ENCODE data around the gene SMAD2. TPM values are rescaled to one million over a fixed set of nuclear protein-coding genes. Genes with fewer than 3 reads are reported as not detected.
"Not testable (repeated sequence)": the region's sequence is repeated elsewhere in the genome, so short reads cannot be mapped to it uniquely, and the experiment has no call there.

Gene SMAD2
- total RNA-seq, 1 experiment from 2014 or later, result 163 TPM

DNA sequence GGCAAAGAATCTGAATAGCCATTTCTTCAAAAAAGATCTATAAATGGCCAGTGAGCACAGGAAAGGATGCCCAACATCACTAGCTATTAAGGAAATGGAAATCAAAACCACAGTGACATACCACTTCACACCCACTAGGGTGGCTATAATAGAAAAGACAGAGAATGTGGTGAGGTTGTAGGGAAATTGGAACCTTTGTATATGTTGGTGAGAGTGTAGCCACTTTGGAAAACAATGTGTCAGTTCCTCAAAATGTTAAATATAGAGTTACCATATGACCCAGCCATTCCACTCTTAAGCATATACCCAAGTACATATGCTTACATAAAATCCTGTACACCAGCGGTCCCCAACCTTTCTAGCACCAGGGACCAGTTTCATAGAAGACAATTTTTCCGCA, 152.8 kb downstream of the SMAD2 start:
- no peak for DNase-seq
- peaks cover 10% of the 10 kb centered on the region for H3K4me1 ChIP-seq (ENCODE audit: low read length)
- H3K9me2 ChIP-seq (replicated peaks; ENCODE audit: insufficient read depth, low read length), result no peaks in the 10 kb centered on the region
- no peak overlapping the region for H3K4me2 ChIP-seq (ENCODE audit: low read depth, low read length, poor library complexity, severe bottlenecking)
- H3K36me3 ChIP-seq (ENCODE audit: insufficient read depth, low read length), result no peaks in the 10 kb centered on the region
- H4K20me1 ChIP-seq (ENCODE audit: insufficient read depth, low read depth, low read length), result no peaks in the 10 kb centered on the region
- H3K79me2 ChIP-seq (ENCODE audit: low read length), result no peaks in the 10 kb centered on the region
- no peak overlapping the region for H2AFZ ChIP-seq (ENCODE audit: low read length)
- no peaks in the 10 kb centered on the region for H3K9me3 ChIP-seq (ENCODE audit: low read length)
- H3K4me3 ChIP-seq (ENCODE audit: low read length), result no peak overlapping the region
- no peaks in the 10 kb centered on the region; the same call in 1 of the 2 replicates for H3K27me3 ChIP-seq (ENCODE audit: low read length)
- H3K27ac ChIP-seq (ENCODE audit: low read length), result no peak overlapping the region
- no peak overlapping the region for H3K9ac ChIP-seq (ENCODE audit: low read length)

DNA sequence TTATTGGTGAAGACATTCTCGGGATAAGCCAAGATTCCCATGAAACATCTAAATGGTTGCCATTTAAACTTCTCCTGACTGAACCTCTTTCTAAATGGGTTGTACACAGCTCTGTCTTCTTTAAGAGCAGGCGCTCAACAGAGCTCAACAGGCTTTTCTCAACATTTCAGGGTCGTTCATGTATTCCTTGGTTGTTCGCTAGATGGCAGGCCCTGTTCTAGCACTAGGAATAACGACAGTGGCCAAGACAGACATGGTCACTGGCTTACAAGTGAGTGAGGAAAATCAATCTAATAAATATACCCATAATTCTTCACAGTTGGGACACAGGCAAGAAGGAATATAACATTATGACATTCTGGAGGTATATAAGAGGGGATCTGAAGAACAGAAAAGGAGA, 154.5 kb downstream of the SMAD2 start:
- Histone ChIP-seq H3K9ac (ENCODE audit: low read length) (no peak overlapping the region), H3K36me3 (ENCODE audit: insufficient read depth, low read length) (no peaks in the 10 kb centered on the region), H3K79me2 (ENCODE audit: low read length) (no peaks in the 10 kb centered on the region), H3K4me2 (ENCODE audit: low read depth, low read length, poor library complexity, severe bottlenecking) (no peak overlapping the region), H3K9me2 (replicated peaks; ENCODE audit: insufficient read depth, low read length) (no peaks in the 10 kb centered on the region), H4K20me1 (ENCODE audit: insufficient read depth, low read depth, low read length) (no peaks in the 10 kb centered on the region), H3K27ac (ENCODE audit: low read length) (no peak overlapping the region), H3K4me3 (ENCODE audit: low read length) (no peak overlapping the region), H3K4me1 (ENCODE audit: low read length) (peaks cover 10% of the 10 kb centered on the region), H3K9me3 (ENCODE audit: low read length) (no peaks in the 10 kb centered on the region), H3K27me3 (ENCODE audit: low read length) (no peaks in the 10 kb centered on the region; the same call in 1 of the 2 replicates), H2AFZ (ENCODE audit: low read length) (no peak overlapping the region)
- peak; percentile 72 for DNase-seq

DNA sequence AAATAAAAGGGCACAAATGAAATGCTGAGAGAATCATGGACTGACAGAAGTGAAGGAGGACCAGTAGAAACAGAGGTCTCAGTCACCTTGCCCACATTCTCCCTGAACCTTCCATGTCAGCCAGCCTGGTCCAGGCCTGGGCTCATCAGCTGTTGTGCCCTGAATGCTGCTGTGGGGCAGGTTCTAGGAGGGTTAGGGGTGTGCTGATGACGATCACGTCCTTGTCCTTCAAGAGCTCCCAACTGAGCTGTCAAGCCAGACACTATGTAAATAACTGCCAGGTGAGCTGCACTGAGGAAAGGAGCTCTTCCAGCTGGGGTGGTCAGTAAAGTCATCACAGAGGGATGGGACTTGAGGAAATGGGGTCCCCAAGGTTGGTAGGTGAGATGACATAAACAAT, 156.5 kb downstream of the SMAD2 start:
- H3K4me2 ChIP-seq (ENCODE audit: low read depth, low read length, poor library complexity, severe bottlenecking), result no peak overlapping the region
- H3K79me2 ChIP-seq (ENCODE audit: low read length), result no peaks in the 10 kb centered on the region
- no peaks in the 10 kb centered on the region for H3K36me3 ChIP-seq (ENCODE audit: insufficient read depth, low read length)
- H2AFZ ChIP-seq (ENCODE audit: low read length), result no peak overlapping the region
- H3K9ac ChIP-seq (ENCODE audit: low read length), result no peak overlapping the region
- no peaks in the 10 kb centered on the region for H4K20me1 ChIP-seq (ENCODE audit: insufficient read depth, low read depth, low read length)
- H3K9me2 ChIP-seq (replicated peaks; ENCODE audit: insufficient read depth, low read length), result no peaks in the 10 kb centered on the region
- H3K4me1 ChIP-seq (ENCODE audit: low read length), result peaks cover 10% of the 10 kb centered on the region
- no peak overlapping the region for H3K27ac ChIP-seq (ENCODE audit: low read length)
- H3K9me3 ChIP-seq (ENCODE audit: low read length), result no peaks in the 10 kb centered on the region
- no peak for DNase-seq
- no peak overlapping the region for H3K4me3 ChIP-seq (ENCODE audit: low read length)
- no peaks in the 10 kb centered on the region; the same call in 1 of the 2 replicates for H3K27me3 ChIP-seq (ENCODE audit: low read length)

DNA sequence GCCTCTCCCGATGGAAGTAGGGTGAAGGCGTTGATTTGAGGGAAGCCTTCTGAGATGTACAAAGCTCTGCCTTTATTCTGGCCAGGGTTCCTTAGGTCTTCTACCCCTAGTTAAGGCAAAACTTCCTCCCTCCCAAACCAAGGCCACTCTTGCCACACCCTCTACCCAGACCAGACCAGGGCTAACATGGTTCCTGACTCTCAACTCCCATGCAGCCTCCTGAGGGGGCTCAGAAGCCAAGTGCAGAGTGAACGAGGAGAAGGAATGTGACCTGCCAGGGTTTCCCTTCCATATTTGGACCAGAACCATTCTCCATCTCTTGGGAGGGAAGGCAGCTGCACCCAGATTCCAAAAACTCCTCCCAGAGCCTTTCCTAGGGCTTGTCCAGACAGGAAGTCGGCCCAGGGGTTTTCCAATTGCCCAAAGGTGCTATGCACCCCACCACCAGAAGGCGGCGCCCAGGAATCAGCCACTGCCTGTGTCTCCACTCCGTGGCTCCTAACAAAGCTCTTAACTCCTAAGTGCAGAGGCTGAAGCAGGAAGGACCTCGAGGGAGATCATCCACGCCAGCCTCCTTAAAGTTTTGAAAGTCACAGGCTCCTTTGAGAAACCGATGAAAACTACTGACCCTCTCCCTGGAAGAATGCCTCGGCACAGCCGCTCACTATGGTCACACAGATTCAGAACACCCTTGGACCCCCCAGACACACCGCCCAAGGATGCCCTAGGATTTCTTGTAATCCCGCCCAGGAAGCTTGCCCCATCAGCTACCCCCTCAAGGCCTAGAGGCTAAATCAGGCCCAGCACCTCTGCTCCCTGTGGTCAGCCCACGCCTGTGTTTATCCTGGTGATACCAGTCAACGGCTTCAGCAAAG, 157.8 kb downstream of the SMAD2 start:
- H3K4me2 ChIP-seq (ENCODE audit: low read depth, low read length, poor library complexity, severe bottlenecking), result no peak overlapping the region
- H3K4me1 ChIP-seq (ENCODE audit: low read length), result peaks cover 13% of the 10 kb centered on the region
- H3K36me3 ChIP-seq (ENCODE audit: insufficient read depth, low read length), result no peaks in the 10 kb centered on the region
- no peak overlapping the region for H2AFZ ChIP-seq (ENCODE audit: low read length)
- H3K79me2 ChIP-seq (ENCODE audit: low read length), result no peaks in the 10 kb centered on the region
- H3K9me3 ChIP-seq (ENCODE audit: low read length), result no peaks in the 10 kb centered on the region
- no peak overlapping the region for H3K9ac ChIP-seq (ENCODE audit: low read length)
- H3K27ac ChIP-seq (ENCODE audit: low read length), result no peak overlapping the region
- no peaks in the 10 kb centered on the region; the same call in 1 of the 2 replicates for H3K27me3 ChIP-seq (ENCODE audit: low read length)
- H3K9me2 ChIP-seq (replicated peaks; ENCODE audit: insufficient read depth, low read length), result no peaks in the 10 kb centered on the region
- DNase-seq, result peak; percentile 77
- no peaks in the 10 kb centered on the region for H4K20me1 ChIP-seq (ENCODE audit: insufficient read depth, low read depth, low read length)
- no peak overlapping the region for H3K4me3 ChIP-seq (ENCODE audit: low read length)

DNA sequence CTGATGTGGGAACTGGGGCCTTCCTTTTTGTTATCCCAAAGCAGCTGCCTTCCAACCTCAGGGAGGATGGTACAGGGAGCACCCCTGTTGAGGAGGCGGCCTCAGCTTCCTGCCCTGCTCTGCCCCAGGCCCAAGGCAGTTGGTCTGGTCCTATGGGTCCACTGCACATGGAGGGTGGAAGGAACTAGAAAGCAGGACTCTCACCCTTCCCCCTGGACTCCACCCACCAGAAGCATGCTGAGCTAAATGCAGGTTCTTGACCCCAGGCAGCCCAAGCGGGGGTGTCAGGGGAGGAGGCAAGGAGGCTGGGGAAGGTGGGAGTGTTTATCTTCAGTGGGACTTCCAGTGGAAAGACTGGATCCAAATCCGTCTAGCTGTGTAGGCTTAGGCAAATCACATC, 158.5 kb downstream of the SMAD2 start:
- H3K9me3 ChIP-seq (ENCODE audit: low read length), result no peaks in the 10 kb centered on the region
- DNase-seq, result no peak
- no peaks in the 10 kb centered on the region for H3K9me2 ChIP-seq (replicated peaks; ENCODE audit: insufficient read depth, low read length)
- no peak overlapping the region for H2AFZ ChIP-seq (ENCODE audit: low read length)
- no peak overlapping the region for H3K4me2 ChIP-seq (ENCODE audit: low read depth, low read length, poor library complexity, severe bottlenecking)
- no peak overlapping the region for H3K27ac ChIP-seq (ENCODE audit: low read length)
- H3K79me2 ChIP-seq (ENCODE audit: low read length), result no peaks in the 10 kb centered on the region
- no peaks in the 10 kb centered on the region; the same call in 1 of the 2 replicates for H3K27me3 ChIP-seq (ENCODE audit: low read length)
- no peak overlapping the region for H3K4me3 ChIP-seq (ENCODE audit: low read length)
- no peaks in the 10 kb centered on the region for H3K36me3 ChIP-seq (ENCODE audit: insufficient read depth, low read length)
- H3K4me1 ChIP-seq (ENCODE audit: low read length), result peaks cover 11% of the 10 kb centered on the region
- H3K9ac ChIP-seq (ENCODE audit: low read length), result no peak overlapping the region
- H4K20me1 ChIP-seq (ENCODE audit: insufficient read depth, low read depth, low read length), result no peaks in the 10 kb centered on the region

DNA sequence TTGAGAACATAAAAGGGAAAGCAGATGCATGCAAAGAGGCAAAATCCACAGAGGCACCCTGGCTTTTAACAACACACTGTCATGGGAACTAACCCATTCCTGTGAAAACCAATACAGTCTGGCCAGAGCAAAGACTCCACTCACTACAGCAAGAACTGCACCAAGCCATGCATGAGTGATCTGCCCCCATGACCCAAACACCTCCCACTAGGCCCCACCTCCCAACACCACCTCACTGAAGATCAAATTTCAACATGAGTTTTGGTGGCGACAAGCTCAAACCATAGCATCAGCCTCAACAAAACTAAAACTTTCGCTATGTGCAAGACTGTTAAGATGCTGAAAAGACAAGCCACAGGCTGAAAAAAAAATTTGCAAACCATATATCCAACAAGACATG, 162.8 kb downstream of the SMAD2 start:
- H3K4me3 ChIP-seq (ENCODE audit: low read length), result no peak overlapping the region
- H3K27me3 ChIP-seq (ENCODE audit: low read length), result no peaks in the 10 kb centered on the region
- no peaks in the 10 kb centered on the region for H3K79me2 ChIP-seq (ENCODE audit: low read length)
- no peak overlapping the region for H2AFZ ChIP-seq (ENCODE audit: low read length)
- no peaks in the 10 kb centered on the region for H3K9me3 ChIP-seq (ENCODE audit: low read length)
- H4K20me1 ChIP-seq (ENCODE audit: insufficient read depth, low read depth, low read length), result no peaks in the 10 kb centered on the region
- H3K36me3 ChIP-seq (ENCODE audit: insufficient read depth, low read length), result no peaks in the 10 kb centered on the region
- H3K9me2 ChIP-seq (replicated peaks; ENCODE audit: insufficient read depth, low read length), result no peaks in the 10 kb centered on the region
- H3K27ac ChIP-seq (ENCODE audit: low read length), result no peak overlapping the region
- peaks cover 8% of the 10 kb centered on the region for H3K4me1 ChIP-seq (ENCODE audit: low read length)
- no peak overlapping the region for H3K4me2 ChIP-seq (ENCODE audit: low read depth, low read length, poor library complexity, severe bottlenecking)
- DNase-seq, result peak; percentile 47
- no peak overlapping the region for H3K9ac ChIP-seq (ENCODE audit: low read length)

DNA sequence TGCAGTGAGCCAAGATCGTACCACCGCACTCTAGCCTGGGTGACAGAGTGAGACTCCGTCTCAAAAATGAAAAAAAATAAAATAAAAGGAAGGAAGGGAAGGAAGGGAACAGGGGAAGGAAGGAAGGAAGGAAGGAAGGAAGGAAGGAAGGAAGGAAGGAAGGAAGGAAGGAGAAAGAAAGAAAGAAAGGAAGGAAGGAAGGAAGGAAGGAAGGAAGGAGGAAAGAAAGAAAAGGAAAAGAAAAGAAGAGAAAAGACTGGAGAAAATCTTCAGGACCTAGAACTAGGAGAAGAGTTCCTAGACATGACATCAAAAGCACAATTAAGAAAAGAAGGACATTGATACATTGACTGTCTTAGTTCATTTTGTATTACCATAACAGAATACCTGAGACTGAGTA, 163.3 kb downstream of the SMAD2 start:
- DNase-seq; H3K79me2 ChIP-seq (ENCODE audit: low read length); H3K4me3 ChIP-seq (ENCODE audit: low read length); H3K9ac ChIP-seq (ENCODE audit: low read length); H3K27ac ChIP-seq (ENCODE audit: low read length); H3K9me2 ChIP-seq (replicated peaks; ENCODE audit: insufficient read depth, low read length); H3K27me3 ChIP-seq (ENCODE audit: low read length); H3K4me1 ChIP-seq (ENCODE audit: low read length); H2AFZ ChIP-seq (ENCODE audit: low read length); H3K9me3 ChIP-seq (ENCODE audit: low read length); H3K4me2 ChIP-seq (ENCODE audit: low read depth, low read length, poor library complexity, severe bottlenecking); H4K20me1 ChIP-seq (ENCODE audit: insufficient read depth, low read depth, low read length); H3K36me3 ChIP-seq (ENCODE audit: insufficient read depth, low read length): not testable (repeated sequence)

Measured in Karpas-422 (cell line).